Activated CD8-positive, alpha-beta memory T cell treated with anti-CD3 and anti-CD28 coated beads for 24 hours (primary cell): ENCODE measurements around the gene TIPARP.

ENCODE experiments used
- DNase-seq: peaks from one replicate; pipeline ENCODE4 v3.0.0-alpha.2; 2020

The TIPARP gene

GRCh38 chr3:156674046-156674910, at the start of gene TIPARP:
TSS of gene TIPARP (plus strand) at chr3:156674590. CDS start at chr3:156677698, 3,108 bp downstream.
- DNase-seq, result peak; percentile 100

GRCh38 chr3:156626104-156626503, 48.3 kb upstream of the TIPARP start:
- DNase-seq, result no peak

GRCh38 chr3:156627946-156628569, 46.3 kb upstream of the TIPARP start:
- no peak for DNase-seq

GRCh38 chr3:156628836-156629618, 45.4 kb upstream of the TIPARP start:
- DNase-seq, result no peak

GRCh38 chr3:156630081-156630772, 44.2 kb upstream of the TIPARP start:
- no peak for DNase-seq

GRCh38 chr3:156630773-156631093, 43.7 kb upstream of the TIPARP start:
- no peak for DNase-seq

- DNase-seq, result no peak
Measured at GRCh38 chr3:156631323-156631722, 43.1 kb upstream of the TIPARP start.

- no peak for DNase-seq
Measured at GRCh38 chr3:156632601-156633000, 41.8 kb upstream of the TIPARP start.

- DNase-seq, result no peak
Measured at GRCh38 chr3:156633335-156633734, 41.1 kb upstream of the TIPARP start.

- DNase-seq, result no peak
Measured at GRCh38 chr3:156635034-156635433, 39.4 kb upstream of the TIPARP start.

- no peak for DNase-seq
Measured at GRCh38 chr3:156635973-156636372, 38.4 kb upstream of the TIPARP start.

GRCh38 chr3:156637480-156638022, 36.8 kb upstream of the TIPARP start:
- DNase-seq, result no peak

- DNase-seq, result no peak
Measured at GRCh38 chr3:156638271-156638670, 36.1 kb upstream of the TIPARP start.

GRCh38 chr3:156639414-156640023, 34.9 kb upstream of the TIPARP start:
- no peak for DNase-seq

- no peak for DNase-seq
Measured at GRCh38 chr3:156641618-156641975, 32.8 kb upstream of the TIPARP start.

- no peak for DNase-seq
Measured at GRCh38 chr3:156642750-156643728, 31.4 kb upstream of the TIPARP start.

GRCh38 chr3:156643729-156644389, 30.5 kb upstream of the TIPARP start:
- DNase-seq, result no peak

GRCh38 chr3:156644958-156645357, 29.4 kb upstream of the TIPARP start:
- DNase-seq, result no peak

- DNase-seq, result no peak
Measured at GRCh38 chr3:156646958-156647357, 27.4 kb upstream of the TIPARP start.

- DNase-seq, result no peak
Measured at GRCh38 chr3:156648086-156648485, 26.3 kb upstream of the TIPARP start.

GRCh38 chr3:156649681-156650080, 24.7 kb upstream of the TIPARP start:
- no peak for DNase-seq
